SK-N-SH (cell line): ENCODE measurements around the gene ERI2.

ENCODE experiments used
- CHD2 ChIP-seq: fragments of 150-350 bp; IDR thresholded peaks from 2 replicates; pipeline ENCODE4 v1.6.1; 2018; ENCODE audit warnings: low read length; ENCODE audit not compliant: partially characterized antibody
- EP300 ChIP-seq, 2 experiments: IDR thresholded peaks; 2 replicates each; pipeline versions ENCODE4 v1.4.0 to v1.6.1; 2012; ENCODE audit warnings: borderline replicate concordance in 1 of 2, low read depth in 1 of 2, low read length in 1 of 2
- GATA2 ChIP-seq: sonication (generic); formaldehyde crosslinking; IDR thresholded peaks from 2 replicates; pipeline ENCODE4 v1.5.0; 2020; ENCODE audit warnings: mild to moderate bottlenecking, missing genetic modification reagents
- NFIC ChIP-seq: IDR thresholded peaks from 2 replicates; pipeline ENCODE4 v1.4.0; 2012; ENCODE audit warnings: borderline replicate concordance
- POLR2AphosphoS5 ChIP-seq: IDR thresholded peaks from 2 replicates; pipeline ENCODE4 v1.6.1; 2012; ENCODE audit warnings: low read depth, low read length
- RCOR1 ChIP-seq: fragments of 150-350 bp; IDR thresholded peaks from 2 replicates; pipeline ENCODE4 v1.6.1; 2017; ENCODE audit warnings: antibody characterized with exemption, low read length
- RXRA ChIP-seq: IDR thresholded peaks from 2 replicates; pipeline ENCODE4 v1.4.0; 2012; ENCODE audit warnings: low read depth, mild to moderate bottlenecking, borderline replicate concordance
- TCF12 ChIP-seq: IDR thresholded peaks from 2 replicates; pipeline ENCODE4 v1.4.0; 2012
- YY1 ChIP-seq: IDR thresholded peaks from 2 replicates; pipeline ENCODE4 v1.4.0; 2012; ENCODE audit warnings: low read depth, mild to moderate bottlenecking
- TF ChIP-seq, protein P1 (sequence below): IDR thresholded peaks from 2 replicates; pipeline ENCODE4 v1.6.1; 2012; ENCODE audit warnings: mild to moderate bottlenecking, low read depth, low read length, moderate library complexity
- TF ChIP-seq, protein P2 (sequence below): fragments of 200-600 bp; sonication (generic); IDR thresholded peaks from 2 replicates; pipeline ENCODE4 v1.6.1; 2017; ENCODE audit warnings: antibody characterized with exemption, mild to moderate bottlenecking, moderate library complexity
- TF ChIP-seq, protein P3 (sequence below): IDR thresholded peaks from 2 replicates; pipeline ENCODE4 v1.4.0; 2012; ENCODE audit warnings: low read depth, borderline replicate concordance

DNA sequence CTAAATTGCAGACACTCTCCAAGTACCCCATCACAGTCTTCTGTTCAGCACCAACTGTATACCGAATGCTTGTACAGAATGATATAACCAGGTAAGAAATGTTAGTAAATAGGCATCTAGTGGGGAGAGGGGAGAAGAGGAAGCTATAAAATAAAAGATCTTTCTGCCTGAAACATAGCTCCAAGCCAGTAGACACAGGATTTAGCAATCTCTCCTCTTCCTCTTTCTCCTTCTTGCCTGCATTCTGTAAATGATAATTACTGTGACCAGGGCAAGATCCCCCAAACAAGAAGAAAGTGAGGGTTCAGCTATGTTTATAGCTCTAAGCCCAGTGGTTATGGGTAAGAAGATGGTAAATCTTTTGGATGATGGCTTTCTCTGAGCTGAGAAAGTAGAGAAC lies 24.6 kb downstream of the ERI2 start:
- TF ChIP-seq TCF12 = no peak
- TF ChIP-seq EP300 (IDR thresholded peaks at IDR 0.05; ENCODE audit: borderline replicate concordance in 1 of 2, low read depth in 1 of 2, low read length in 1 of 2) = no peak
- TF ChIP-seq, protein P1, sequence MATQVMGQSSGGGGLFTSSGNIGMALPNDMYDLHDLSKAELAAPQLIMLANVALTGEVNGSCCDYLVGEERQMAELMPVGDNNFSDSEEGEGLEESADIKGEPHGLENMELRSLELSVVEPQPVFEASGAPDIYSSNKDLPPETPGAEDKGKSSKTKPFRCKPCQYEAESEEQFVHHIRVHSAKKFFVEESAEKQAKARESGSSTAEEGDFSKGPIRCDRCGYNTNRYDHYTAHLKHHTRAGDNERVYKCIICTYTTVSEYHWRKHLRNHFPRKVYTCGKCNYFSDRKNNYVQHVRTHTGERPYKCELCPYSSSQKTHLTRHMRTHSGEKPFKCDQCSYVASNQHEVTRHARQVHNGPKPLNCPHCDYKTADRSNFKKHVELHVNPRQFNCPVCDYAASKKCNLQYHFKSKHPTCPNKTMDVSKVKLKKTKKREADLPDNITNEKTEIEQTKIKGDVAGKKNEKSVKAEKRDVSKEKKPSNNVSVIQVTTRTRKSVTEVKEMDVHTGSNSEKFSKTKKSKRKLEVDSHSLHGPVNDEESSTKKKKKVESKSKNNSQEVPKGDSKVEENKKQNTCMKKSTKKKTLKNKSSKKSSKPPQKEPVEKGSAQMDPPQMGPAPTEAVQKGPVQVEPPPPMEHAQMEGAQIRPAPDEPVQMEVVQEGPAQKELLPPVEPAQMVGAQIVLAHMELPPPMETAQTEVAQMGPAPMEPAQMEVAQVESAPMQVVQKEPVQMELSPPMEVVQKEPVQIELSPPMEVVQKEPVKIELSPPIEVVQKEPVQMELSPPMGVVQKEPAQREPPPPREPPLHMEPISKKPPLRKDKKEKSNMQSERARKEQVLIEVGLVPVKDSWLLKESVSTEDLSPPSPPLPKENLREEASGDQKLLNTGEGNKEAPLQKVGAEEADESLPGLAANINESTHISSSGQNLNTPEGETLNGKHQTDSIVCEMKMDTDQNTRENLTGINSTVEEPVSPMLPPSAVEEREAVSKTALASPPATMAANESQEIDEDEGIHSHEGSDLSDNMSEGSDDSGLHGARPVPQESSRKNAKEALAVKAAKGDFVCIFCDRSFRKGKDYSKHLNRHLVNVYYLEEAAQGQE = no peak
- no peak for TF ChIP-seq RCOR1
- TF ChIP-seq, protein P2, sequence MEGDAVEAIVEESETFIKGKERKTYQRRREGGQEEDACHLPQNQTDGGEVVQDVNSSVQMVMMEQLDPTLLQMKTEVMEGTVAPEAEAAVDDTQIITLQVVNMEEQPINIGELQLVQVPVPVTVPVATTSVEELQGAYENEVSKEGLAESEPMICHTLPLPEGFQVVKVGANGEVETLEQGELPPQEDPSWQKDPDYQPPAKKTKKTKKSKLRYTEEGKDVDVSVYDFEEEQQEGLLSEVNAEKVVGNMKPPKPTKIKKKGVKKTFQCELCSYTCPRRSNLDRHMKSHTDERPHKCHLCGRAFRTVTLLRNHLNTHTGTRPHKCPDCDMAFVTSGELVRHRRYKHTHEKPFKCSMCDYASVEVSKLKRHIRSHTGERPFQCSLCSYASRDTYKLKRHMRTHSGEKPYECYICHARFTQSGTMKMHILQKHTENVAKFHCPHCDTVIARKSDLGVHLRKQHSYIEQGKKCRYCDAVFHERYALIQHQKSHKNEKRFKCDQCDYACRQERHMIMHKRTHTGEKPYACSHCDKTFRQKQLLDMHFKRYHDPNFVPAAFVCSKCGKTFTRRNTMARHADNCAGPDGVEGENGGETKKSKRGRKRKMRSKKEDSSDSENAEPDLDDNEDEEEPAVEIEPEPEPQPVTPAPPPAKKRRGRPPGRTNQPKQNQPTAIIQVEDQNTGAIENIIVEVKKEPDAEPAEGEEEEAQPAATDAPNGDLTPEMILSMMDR = no peak
- no peak for TF ChIP-seq CHD2
- TF ChIP-seq, protein P3, sequence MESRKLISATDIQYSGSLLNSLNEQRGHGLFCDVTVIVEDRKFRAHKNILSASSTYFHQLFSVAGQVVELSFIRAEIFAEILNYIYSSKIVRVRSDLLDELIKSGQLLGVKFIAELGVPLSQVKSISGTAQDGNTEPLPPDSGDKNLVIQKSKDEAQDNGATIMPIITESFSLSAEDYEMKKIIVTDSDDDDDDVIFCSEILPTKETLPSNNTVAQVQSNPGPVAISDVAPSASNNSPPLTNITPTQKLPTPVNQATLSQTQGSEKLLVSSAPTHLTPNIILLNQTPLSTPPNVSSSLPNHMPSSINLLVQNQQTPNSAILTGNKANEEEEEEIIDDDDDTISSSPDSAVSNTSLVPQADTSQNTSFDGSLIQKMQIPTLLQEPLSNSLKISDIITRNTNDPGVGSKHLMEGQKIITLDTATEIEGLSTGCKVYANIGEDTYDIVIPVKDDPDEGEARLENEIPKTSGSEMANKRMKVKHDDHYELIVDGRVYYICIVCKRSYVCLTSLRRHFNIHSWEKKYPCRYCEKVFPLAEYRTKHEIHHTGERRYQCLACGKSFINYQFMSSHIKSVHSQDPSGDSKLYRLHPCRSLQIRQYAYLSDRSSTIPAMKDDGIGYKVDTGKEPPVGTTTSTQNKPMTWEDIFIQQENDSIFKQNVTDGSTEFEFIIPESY = no peak
- TF ChIP-seq YY1 = no peak
- TF ChIP-seq GATA2 (CRISPR knock-in tag) = no peak
- no peak for TF ChIP-seq NFIC
- TF ChIP-seq POLR2AphosphoS5 = no peak
- TF ChIP-seq RXRA = no peak
